Breast epithelium (tissue), 3 donors: ENCODE data around the gene MFF.

ENCODE experiments used
- POLR2A ChIP-seq: fragments of 450-650 bp; IDR thresholded peaks from one replicate; pipeline ENCODE4 v1.6.1; 2016; ENCODE audit warnings: antibody characterized with exemption, mild to moderate bottlenecking, moderate library complexity
- TF ChIP-seq, protein P1 (sequence below), 3 donors: fragments of 450-650 bp; IDR thresholded peaks; one replicate each; pipeline ENCODE4 v1.5.1; 2016 to 2017; ENCODE audit warnings: antibody characterized with exemption in 3 of 3, mild to moderate bottlenecking in 3 of 3, moderate library complexity in 3 of 3

DNA sequence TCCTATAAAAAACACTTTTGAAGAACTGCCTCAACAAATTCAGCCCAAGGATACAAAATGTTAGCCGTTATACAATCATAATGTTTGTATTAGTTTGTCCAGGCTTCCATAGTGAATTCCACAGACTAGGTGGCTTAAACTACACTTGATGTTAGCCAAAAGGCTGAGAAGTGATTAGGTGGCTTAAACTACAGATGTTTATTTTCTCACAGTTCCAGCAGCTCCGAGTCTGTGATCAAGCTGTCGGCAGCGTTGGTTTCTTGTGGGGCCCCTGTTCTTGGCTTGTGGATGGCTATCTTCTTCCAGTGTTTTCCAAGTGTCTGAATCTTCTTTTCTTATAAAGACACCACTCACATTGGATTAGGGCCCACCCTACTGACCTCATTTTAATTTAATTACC lies 31.5 kb upstream of the MFF start:
- TF ChIP-seq POLR2A, result no peak
- TF ChIP-seq, protein P1, sequence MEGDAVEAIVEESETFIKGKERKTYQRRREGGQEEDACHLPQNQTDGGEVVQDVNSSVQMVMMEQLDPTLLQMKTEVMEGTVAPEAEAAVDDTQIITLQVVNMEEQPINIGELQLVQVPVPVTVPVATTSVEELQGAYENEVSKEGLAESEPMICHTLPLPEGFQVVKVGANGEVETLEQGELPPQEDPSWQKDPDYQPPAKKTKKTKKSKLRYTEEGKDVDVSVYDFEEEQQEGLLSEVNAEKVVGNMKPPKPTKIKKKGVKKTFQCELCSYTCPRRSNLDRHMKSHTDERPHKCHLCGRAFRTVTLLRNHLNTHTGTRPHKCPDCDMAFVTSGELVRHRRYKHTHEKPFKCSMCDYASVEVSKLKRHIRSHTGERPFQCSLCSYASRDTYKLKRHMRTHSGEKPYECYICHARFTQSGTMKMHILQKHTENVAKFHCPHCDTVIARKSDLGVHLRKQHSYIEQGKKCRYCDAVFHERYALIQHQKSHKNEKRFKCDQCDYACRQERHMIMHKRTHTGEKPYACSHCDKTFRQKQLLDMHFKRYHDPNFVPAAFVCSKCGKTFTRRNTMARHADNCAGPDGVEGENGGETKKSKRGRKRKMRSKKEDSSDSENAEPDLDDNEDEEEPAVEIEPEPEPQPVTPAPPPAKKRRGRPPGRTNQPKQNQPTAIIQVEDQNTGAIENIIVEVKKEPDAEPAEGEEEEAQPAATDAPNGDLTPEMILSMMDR (IDR thresholded peaks at IDR 0.05), result no peak
